ENCODE data around the gene STEAP3. TPM values are rescaled to one million over a fixed set of nuclear protein-coding genes. Genes with fewer than 3 reads are reported as not detected.

Gene STEAP3
- total RNA-seq, 1 experiment from 2014 or later: 15.4 TPM

DNA sequence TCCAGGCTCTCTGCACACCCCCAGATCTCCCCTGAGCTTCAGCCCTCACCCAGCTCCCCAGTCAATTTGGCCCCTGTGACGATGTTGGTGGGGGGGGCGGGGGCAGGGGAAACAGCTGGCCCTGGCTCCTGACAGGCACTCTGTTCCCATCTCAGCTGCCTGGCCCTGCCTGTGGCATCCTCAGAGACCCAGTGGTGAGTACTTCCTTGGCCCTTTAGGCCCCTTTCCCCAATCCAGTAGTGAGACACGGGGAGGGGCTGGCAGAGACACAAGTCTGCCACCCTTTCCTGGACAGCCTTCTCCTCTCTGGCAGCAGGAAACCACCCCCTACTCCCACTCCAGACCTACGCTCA is 45.8 kb upstream of the STEAP3 start:
- Histone ChIP-seq H2BK12ac (ENCODE audit: insufficient read length, low read depth, low read length) (no peak overlapping the region), H3K9me3 (ENCODE audit: control insufficient read depth, low read depth, low read length) (no peaks in the 10 kb centered on the region), H3K4me2 (ENCODE audit: insufficient read depth, insufficient read length, low read length) (no peak overlapping the region), H3K79me1 (ENCODE audit: insufficient read depth, low read depth, low read length, poor library complexity, severe bottlenecking) (no peaks in the 10 kb centered on the region), H3K56ac (ENCODE audit: insufficient read length, low read depth, low read length) (no peak overlapping the region), H4K20me1 (ENCODE audit: control insufficient read depth, insufficient read depth, insufficient read length) (no peaks in the 10 kb centered on the region), H3K79me2 (ENCODE audit: insufficient read depth, low read length) (no peaks in the 10 kb centered on the region), H4K91ac (ENCODE audit: insufficient read length, low read depth, low read length) (no peak overlapping the region), H2BK120ac (ENCODE audit: low read depth, low read length, poor library complexity, severe bottlenecking) (no peak overlapping the region), H3K4me1 (ENCODE audit: insufficient read depth, low read length) (no peaks in the 10 kb centered on the region), H3K27ac (ENCODE audit: insufficient read length, low read depth, low read length) (no peak overlapping the region), H2BK15ac (ENCODE audit: low read depth, low read length) (no peak overlapping the region), H3K14ac (ENCODE audit: insufficient read depth, low read length) (no peak overlapping the region), H2AK5ac (ENCODE audit: insufficient read length, low read length) (no peak overlapping the region), H3K23ac (ENCODE audit: insufficient read length, low read depth, low read length) (no peak overlapping the region), H3K9ac (ENCODE audit: extremely low read depth, insufficient read length, low read length) (no peak overlapping the region), H2BK5ac (ENCODE audit: insufficient read length, low read length) (no peak overlapping the region), H3K4ac (ENCODE audit: low read depth, low read length) (no peak overlapping the region), H2AFZ (ENCODE audit: low read length) (no peak overlapping the region), H4K8ac (replicated peaks; ENCODE audit: insufficient read length, low read depth, low read length) (no peak overlapping the region), H4K5ac (ENCODE audit: insufficient read length, low read depth, low read length) (no peak overlapping the region), H2BK20ac (ENCODE audit: low read depth, low read length, poor library complexity, severe bottlenecking) (no peak overlapping the region), H3T11ph (ENCODE audit: low read length) (no peak overlapping the region), H3K23me2 (ENCODE audit: insufficient read length, low read depth, low read length, poor library complexity, severe bottlenecking) (no peaks in the 10 kb centered on the region), H3K27me3 (ENCODE audit: insufficient read depth, low read length) (no peaks in the 10 kb centered on the region), H3K18ac (ENCODE audit: insufficient read length, low read depth, low read length) (no peak overlapping the region)
- peaks cover 2% of the 10 kb centered on the region for H3K27me3 Mint-ChIP-seq (ENCODE audit: low read depth)
- no peak for DNase-seq
- H3K4me3 Mint-ChIP-seq: no peak overlapping the region; a peak in 1 of 5 replicates
- WGBS (ENCODE audit: extremely low coverage, insufficient read length, low lambda C conversion rate): no CpG with 5 or more reads among the region's 4 CpGs
- H3K36me3 Mint-ChIP-seq (ENCODE audit: insufficient read depth in 1 of 3, low read depth in 3 of 3): peaks cover 0 to 7% (median 7%) of the 10 kb centered on the region in 3 experiments; a peak in 3 of 7 replicates
- no peak overlapping the region; a peak in 1 of 7 replicates for H3K27ac Mint-ChIP-seq
- TF ChIP-seq, protein P1, sequence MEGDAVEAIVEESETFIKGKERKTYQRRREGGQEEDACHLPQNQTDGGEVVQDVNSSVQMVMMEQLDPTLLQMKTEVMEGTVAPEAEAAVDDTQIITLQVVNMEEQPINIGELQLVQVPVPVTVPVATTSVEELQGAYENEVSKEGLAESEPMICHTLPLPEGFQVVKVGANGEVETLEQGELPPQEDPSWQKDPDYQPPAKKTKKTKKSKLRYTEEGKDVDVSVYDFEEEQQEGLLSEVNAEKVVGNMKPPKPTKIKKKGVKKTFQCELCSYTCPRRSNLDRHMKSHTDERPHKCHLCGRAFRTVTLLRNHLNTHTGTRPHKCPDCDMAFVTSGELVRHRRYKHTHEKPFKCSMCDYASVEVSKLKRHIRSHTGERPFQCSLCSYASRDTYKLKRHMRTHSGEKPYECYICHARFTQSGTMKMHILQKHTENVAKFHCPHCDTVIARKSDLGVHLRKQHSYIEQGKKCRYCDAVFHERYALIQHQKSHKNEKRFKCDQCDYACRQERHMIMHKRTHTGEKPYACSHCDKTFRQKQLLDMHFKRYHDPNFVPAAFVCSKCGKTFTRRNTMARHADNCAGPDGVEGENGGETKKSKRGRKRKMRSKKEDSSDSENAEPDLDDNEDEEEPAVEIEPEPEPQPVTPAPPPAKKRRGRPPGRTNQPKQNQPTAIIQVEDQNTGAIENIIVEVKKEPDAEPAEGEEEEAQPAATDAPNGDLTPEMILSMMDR (conservative IDR thresholded peaks at IDR 0.05): no peak
- H3K4me1 Mint-ChIP-seq: peaks cover 14% of the 10 kb centered on the region in 2 experiments
- peaks cover 5 to 6% of the 10 kb centered on the region in 2 experiments; a peak in 4 of 5 replicates for H3K9me3 Mint-ChIP-seq
